Ishikawa (cell line): ENCODE measurements around the gene APBB2.

Experiments
- CEBPB ChIP-seq: IDR thresholded peaks from 2 replicates; pipeline ENCODE4 v1.6.1; 2012
- CREB1 ChIP-seq: IDR thresholded peaks from 2 replicates; pipeline ENCODE4 v1.6.1; 2012; ENCODE audit warnings: low read depth
- EGR1 ChIP-seq: IDR thresholded peaks from 2 replicates; pipeline ENCODE4 v1.6.1; 2012
- EP300 ChIP-seq: IDR thresholded peaks from 2 replicates; pipeline ENCODE4 v1.6.1; 2012; ENCODE audit warnings: borderline replicate concordance
- FOXM1 ChIP-seq: IDR thresholded peaks from 2 replicates; pipeline ENCODE4 v1.6.1; 2012; ENCODE audit warnings: low read depth, borderline replicate concordance
- NFIC ChIP-seq: IDR thresholded peaks from 2 replicates; pipeline ENCODE4 v1.6.1; 2012
- RAD21 ChIP-seq: IDR thresholded peaks from 2 replicates; pipeline ENCODE4 v1.6.1; 2012; ENCODE audit warnings: low read depth
- TAF1 ChIP-seq: IDR thresholded peaks from 2 replicates; pipeline ENCODE4 v1.6.1; 2012; ENCODE audit warnings: low read depth, mild to moderate bottlenecking
- TCF12 ChIP-seq: IDR thresholded peaks from 2 replicates; pipeline ENCODE4 v1.6.1; 2012; ENCODE audit warnings: low read depth
- TEAD4 ChIP-seq: IDR thresholded peaks from 2 replicates; pipeline ENCODE4 v1.6.1; 2012
- YY1 ChIP-seq: IDR thresholded peaks from 2 replicates; pipeline ENCODE4 v1.6.1; 2012; ENCODE audit warnings: low read depth
- ZBTB7A ChIP-seq: IDR thresholded peaks from 2 replicates; pipeline ENCODE4 v1.6.1; 2012; ENCODE audit warnings: low read depth
- TF ChIP-seq, protein P1 (sequence below): IDR thresholded peaks from 2 replicates; pipeline ENCODE4 v1.6.1; 2012
- TF ChIP-seq, protein P2 (sequence below): IDR thresholded peaks from 2 replicates; pipeline ENCODE4 v1.6.1; 2012
- TF ChIP-seq, protein P3 (sequence below): IDR thresholded peaks from 2 replicates; pipeline ENCODE4 v1.6.1; 2012; ENCODE audit warnings: low read depth, mild to moderate bottlenecking

Gene APBB2

DNA sequence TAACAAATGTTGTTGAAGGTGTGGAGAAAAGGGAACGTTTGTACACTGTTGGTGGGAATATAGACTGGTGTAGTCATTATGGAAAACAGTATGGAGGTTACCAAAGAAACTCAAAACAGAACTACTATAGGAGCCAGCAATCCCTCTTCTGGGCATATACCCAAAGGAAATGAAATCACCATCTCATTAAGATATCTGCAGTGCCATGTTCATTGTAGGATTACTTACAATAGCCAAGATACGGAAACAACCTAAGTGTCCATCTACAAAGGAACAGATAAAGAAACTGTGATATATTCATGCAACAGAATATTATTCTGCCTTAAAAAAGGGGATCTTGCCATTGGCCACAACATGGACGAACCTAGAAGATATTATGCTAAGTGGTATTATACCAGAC, 22.2 kb downstream of the APBB2 start:
- TF ChIP-seq TCF12, result no peak
- TF ChIP-seq TAF1, result no peak
- no peak for TF ChIP-seq RAD21
- TF ChIP-seq FOXM1, result no peak
- TF ChIP-seq, protein P1, sequence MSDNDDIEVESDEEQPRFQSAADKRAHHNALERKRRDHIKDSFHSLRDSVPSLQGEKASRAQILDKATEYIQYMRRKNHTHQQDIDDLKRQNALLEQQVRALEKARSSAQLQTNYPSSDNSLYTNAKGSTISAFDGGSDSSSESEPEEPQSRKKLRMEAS, result no peak
- TF ChIP-seq YY1, result no peak
- no peak for TF ChIP-seq CEBPB
- TF ChIP-seq, protein P2, sequence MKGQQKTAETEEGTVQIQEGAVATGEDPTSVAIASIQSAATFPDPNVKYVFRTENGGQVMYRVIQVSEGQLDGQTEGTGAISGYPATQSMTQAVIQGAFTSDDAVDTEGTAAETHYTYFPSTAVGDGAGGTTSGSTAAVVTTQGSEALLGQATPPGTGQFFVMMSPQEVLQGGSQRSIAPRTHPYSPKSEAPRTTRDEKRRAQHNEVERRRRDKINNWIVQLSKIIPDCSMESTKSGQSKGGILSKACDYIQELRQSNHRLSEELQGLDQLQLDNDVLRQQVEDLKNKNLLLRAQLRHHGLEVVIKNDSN, result no peak
- TF ChIP-seq TEAD4, result no peak
- TF ChIP-seq, protein P3, sequence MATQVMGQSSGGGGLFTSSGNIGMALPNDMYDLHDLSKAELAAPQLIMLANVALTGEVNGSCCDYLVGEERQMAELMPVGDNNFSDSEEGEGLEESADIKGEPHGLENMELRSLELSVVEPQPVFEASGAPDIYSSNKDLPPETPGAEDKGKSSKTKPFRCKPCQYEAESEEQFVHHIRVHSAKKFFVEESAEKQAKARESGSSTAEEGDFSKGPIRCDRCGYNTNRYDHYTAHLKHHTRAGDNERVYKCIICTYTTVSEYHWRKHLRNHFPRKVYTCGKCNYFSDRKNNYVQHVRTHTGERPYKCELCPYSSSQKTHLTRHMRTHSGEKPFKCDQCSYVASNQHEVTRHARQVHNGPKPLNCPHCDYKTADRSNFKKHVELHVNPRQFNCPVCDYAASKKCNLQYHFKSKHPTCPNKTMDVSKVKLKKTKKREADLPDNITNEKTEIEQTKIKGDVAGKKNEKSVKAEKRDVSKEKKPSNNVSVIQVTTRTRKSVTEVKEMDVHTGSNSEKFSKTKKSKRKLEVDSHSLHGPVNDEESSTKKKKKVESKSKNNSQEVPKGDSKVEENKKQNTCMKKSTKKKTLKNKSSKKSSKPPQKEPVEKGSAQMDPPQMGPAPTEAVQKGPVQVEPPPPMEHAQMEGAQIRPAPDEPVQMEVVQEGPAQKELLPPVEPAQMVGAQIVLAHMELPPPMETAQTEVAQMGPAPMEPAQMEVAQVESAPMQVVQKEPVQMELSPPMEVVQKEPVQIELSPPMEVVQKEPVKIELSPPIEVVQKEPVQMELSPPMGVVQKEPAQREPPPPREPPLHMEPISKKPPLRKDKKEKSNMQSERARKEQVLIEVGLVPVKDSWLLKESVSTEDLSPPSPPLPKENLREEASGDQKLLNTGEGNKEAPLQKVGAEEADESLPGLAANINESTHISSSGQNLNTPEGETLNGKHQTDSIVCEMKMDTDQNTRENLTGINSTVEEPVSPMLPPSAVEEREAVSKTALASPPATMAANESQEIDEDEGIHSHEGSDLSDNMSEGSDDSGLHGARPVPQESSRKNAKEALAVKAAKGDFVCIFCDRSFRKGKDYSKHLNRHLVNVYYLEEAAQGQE, result no peak

DNA sequence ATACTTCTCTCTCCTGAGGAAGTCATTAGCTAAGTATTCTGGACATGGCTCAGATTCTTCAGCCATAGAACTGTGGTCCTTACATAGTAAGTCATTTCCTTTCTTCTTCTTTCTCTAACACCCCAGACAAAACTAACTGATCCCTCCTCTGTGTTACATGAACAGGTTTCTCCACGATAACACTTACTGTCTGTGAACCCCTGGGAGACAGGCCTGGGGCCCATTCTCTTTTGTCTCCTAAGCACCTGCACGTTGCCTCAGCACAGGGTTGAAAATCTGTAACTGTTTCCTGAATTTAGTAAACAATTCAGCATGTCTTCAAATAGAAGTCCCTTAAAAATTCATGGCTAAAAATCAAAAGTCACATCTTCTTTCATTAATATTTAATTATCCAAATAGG, 24.7 kb downstream of the APBB2 start:
- TF ChIP-seq TCF12 (no peak), NFIC (no peak), TEAD4 (no peak), RAD21 (no peak), FOXM1 (no peak), YY1 (no peak), ZBTB7A (no peak), EGR1 (no peak), TAF1 (no peak), CREB1 (no peak), CEBPB (no peak), EP300 (no peak)
- TF ChIP-seq, protein P2, result no peak
- TF ChIP-seq, protein P1, result no peak
- TF ChIP-seq, protein P3, result no peak

DNA sequence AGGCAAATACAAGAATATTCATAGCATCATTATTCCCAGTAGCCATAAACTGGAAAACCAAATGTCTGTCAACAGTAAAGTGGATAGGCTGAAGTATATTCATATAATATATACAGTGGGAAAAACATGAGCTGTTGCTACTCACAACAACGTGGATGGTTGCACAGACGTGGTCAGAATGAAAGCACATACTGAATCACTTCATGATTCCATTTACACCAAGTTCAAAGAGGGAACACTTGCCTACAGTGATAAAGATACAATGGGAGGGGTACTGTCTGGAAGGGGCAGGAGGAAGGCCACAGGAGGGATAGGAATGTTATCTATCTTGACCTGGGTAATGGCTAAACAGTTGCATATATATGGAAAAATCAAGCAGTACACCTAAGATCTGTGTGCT, 25.3 kb downstream of the APBB2 start:
- no peak for TF ChIP-seq FOXM1
- TF ChIP-seq CEBPB, result no peak
- TF ChIP-seq, protein P2, result no peak
- TF ChIP-seq TAF1, result no peak
- no peak for TF ChIP-seq CREB1
- no peak for TF ChIP-seq EGR1
- TF ChIP-seq NFIC, result no peak
- TF ChIP-seq, protein P3, result no peak
- no peak for TF ChIP-seq TEAD4
- TF ChIP-seq, protein P1, result no peak
- no peak for TF ChIP-seq RAD21
- no peak for TF ChIP-seq YY1
- TF ChIP-seq ZBTB7A, result no peak
- no peak for TF ChIP-seq EP300
- TF ChIP-seq TCF12, result no peak
